Measurements from ENCODE around the gene TMEM259.

DNA sequence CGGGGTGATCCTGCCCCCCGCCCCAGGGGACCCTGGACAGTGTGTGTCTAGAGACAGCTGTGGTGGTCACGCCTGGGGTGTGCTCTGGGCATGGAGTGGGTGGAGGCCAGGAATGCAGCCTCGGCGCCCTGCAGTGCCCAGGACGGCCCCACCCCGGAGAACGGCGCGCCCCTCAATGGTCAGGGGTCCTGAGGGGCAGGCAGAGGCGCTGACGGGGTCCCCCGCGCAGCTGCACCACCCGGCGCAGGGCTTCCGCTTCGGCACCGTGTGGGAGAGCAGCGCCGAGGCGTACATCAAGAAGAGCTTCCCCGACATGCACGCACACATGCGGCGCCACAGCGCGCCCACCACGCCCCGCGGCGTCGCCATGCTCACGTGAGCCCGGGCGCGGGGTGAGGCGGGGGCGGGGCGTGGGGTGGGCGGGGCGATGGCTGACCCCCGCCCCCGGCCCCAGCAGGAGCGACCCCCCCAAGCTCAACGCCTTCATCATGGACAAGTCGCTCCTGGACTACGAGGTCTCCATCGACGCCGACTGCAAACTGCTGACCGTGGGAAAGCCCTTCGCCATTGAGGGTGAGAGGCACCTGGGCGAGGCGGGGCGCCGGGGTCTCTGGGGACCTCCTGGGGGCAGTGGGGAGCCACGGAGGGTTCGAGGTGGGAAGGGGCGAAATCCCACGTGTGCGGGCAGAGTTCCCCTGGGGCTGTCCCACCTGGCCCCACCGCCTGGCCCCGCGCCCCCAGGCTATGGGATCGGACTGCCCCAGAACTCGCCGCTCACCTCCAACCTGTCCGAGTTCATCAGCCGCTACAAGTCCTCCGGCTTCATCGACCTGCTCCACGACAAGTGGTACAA lies 13.3 kb downstream of the TMEM259 start:
- TF ChIP-seq POLR2AphosphoS5 (IDR thresholded peaks at IDR 0.05) (no peak), EP300 (IDR thresholded peaks at IDR 0.05) (no peak)
- TF ChIP-seq, protein P1, sequence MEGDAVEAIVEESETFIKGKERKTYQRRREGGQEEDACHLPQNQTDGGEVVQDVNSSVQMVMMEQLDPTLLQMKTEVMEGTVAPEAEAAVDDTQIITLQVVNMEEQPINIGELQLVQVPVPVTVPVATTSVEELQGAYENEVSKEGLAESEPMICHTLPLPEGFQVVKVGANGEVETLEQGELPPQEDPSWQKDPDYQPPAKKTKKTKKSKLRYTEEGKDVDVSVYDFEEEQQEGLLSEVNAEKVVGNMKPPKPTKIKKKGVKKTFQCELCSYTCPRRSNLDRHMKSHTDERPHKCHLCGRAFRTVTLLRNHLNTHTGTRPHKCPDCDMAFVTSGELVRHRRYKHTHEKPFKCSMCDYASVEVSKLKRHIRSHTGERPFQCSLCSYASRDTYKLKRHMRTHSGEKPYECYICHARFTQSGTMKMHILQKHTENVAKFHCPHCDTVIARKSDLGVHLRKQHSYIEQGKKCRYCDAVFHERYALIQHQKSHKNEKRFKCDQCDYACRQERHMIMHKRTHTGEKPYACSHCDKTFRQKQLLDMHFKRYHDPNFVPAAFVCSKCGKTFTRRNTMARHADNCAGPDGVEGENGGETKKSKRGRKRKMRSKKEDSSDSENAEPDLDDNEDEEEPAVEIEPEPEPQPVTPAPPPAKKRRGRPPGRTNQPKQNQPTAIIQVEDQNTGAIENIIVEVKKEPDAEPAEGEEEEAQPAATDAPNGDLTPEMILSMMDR (IDR thresholded peaks at IDR 0.05): no peak
